Kidney capillary endothelial cell (primary cell): ENCODE results near the gene PHF2.

Experiments used
- DNase-seq: peaks from one replicate; pipeline ENCODE4 v3.0.0-alpha.2; 2018; ENCODE audit warnings: low spot score

PHF2 gene

GRCh38 chr9:93601063-93601462, 24.7 kb downstream of the PHF2 start:
- no peak for DNase-seq

GRCh38 chr9:93601666-93602065, 25.3 kb downstream of the PHF2 start:
- no peak for DNase-seq

DNA sequence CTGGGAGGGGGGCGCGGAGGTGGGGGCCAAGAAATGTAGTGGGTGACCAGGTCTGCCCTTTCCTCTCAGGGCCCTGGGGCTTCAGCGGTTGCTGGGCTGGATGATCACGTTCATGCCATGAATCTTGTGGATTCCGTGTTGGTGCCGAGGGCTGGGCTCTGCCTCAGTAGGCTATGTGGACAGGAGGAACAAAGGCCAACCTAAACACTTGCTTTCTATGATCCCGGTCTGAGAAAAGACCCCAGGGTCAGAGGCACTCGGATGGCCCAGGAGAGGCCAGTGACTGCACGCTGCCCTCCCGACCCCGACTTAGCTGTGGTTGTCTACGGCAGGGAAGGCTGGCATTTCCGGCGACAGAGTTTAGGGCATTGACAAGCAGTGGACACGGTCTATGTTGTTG, 26.6 kb downstream of the PHF2 start:
- no peak for DNase-seq

DNA sequence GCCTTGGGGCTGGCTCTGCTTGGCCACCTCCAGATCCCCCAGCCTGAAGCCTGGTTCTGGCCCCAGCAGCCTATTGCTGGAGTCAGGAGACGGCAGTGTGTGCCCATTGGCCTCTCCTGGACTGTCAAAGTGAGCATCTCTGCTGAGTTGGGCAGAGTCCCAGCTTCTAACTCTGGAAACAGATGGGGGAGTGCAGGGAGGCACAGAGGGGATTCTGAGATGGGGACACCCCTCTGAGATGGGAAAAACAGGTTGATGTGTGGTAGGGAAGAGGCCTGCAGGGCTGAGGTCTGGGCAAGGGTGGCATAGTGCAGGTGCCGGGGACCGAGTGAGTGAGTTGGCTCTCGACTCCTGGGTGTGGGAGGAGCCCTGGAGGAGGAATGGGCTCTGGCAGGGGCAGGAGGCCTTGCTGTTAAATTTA, 27.5 kb downstream of the PHF2 start:
- DNase-seq, result no peak

DNA sequence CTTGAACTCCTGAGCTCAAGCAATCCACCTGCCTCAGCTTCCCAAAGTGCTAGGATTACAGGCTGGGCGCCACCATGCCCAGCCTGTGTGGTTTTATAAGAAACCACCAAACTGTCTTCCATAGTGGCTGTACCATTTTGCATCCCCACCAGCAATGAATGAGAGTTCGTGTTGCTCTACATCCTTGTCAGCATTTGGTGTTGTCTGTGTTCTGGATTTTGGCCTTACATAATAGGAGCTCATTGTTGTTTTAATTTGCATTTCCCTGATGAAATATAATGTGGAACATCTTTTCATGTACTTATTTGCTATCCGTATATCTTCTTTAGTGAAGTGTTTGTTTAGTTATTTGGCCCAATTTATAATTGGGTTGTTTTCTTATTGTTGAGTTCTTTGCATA, 29.8 kb downstream of the PHF2 start:
- no peak for DNase-seq

DNA sequence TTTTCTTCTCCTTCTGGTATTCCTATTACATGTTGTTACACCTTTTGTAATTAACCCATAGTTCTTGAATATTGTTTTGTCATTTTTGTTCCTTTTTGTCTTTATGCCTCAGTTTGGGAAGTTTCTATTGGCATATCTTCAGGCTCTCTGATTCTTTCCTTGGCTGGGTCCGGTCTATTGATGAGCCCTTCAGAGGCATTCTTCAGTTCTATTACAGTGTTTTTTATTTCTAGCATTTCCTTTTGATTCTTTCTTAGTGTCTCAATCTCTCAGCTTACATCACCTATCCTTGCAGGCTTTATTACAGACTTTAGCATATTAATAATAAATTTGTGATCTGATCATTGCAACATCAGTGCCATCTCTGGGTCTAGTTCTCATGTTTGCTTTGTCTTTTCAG, 33.8 kb downstream of the PHF2 start:
- no peak for DNase-seq

DNA sequence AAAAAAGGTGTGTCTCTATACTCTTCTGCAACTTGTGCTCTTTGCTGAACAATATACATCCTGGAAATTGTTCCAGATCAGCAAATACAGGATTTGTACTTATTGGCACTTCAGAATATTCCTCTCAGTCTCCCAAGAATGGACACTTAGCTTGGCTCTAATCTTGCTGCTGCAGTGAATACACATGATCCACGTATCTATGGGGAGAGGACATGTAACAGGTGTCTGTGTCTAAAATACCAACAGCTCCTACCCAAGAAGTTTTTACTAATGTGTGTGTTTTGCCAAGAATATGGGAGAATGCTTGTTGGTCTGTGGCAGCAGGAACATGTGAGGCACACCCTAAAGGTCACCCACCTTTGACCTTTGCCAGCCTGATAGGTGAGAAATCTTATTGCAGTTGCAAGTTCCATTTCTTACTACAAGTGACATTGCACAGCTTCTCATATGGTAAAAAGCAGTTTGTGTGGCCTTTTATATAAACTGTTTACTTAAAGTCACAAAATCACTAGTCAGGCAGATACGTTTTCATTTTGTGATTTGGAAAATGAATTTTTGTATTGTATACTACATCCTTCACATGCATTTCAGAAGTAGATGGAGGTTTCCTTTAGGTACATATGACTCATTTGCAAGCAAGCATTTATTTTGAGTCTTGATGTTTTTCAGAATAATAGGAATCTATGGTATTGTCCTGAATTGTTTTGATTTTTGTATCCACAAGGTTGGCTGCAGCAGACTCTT, 35.8 kb downstream of the PHF2 start:
- no peak for DNase-seq

GRCh38 chr9:93612796-93613154, 36.4 kb downstream of the PHF2 start:
- peak; percentile 17 for DNase-seq

GRCh38 chr9:93613174-93613573, 36.8 kb downstream of the PHF2 start:
- DNase-seq, result no peak

GRCh38 chr9:93613791-93614190, 37.4 kb downstream of the PHF2 start:
- no peak for DNase-seq

DNA sequence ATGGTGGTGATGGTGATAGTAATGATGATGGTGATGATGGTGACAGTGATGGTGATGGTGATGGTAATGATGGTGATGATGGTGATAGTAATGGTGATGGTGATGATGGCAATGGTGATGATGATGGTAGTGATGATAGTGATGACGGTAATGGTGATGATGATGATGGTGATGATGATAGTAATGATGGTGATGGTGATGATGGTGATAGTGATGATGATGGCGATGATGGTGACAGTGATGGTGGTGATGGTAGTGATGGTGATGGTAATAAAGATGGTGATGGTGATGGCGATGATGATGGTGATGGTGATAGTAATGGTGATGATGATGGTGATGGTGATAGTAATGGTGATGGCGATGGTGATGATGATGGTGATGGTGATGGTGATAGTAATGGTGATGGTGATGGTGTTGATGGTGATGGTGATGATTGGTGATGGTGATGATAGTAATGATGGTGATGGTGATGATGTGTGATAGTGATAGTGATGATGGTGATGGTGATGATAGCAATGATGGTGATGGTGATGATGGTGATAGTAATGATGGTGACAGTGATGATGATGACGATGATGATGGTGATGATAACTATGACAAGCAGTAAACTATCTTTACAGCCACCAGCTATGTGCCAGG, 38.6 kb downstream of the PHF2 start:
- DNase-seq, result no peak

DNA sequence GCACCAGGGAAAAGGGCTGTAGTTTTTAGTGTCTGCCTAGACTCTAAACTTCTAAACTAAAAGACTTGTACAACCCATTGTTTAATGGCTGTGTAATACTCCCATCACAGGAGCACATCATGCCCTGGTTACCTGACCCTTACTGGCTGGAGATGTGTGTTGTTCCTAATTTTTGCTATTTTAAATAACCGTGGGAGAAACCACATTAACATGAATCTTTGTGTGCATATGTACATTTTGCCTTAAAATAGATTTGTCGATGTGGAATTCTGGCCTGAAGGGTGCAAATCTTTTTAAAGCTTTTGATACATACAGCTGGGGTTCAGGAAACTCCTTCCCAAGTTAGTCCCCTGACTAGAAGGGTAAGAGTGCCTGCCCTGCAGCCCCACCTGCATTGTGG, 39.7 kb downstream of the PHF2 start:
- no peak for DNase-seq

GRCh38 chr9:93617273-93617672, 40.9 kb downstream of the PHF2 start:
- no peak for DNase-seq

DNA sequence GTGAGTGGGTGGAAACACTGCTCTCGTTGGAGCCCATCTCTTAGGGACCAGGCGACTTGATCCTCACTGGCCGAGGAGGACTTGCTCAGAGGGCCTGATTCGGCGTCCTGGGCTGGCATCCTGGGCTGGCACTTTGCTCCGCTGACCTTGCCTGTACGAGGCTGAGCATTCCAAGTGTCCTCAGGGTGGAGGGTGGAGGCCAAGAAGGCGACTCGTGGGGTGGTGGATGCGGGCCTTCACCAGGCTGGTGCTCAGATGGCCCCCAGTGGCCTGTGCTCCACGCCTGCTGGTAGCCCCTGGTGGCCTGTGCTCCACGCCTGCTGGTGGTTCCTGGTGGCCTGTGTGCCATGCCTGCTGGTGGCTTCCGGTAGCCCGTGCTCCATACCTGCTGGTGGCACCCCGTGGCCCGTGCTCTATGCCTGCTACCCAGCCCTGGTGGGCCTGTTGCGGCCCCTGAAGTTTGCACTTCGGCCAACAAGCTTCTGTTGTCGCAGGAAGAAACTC, 42.9 kb downstream of the PHF2 start:
- no peak for DNase-seq

DNA sequence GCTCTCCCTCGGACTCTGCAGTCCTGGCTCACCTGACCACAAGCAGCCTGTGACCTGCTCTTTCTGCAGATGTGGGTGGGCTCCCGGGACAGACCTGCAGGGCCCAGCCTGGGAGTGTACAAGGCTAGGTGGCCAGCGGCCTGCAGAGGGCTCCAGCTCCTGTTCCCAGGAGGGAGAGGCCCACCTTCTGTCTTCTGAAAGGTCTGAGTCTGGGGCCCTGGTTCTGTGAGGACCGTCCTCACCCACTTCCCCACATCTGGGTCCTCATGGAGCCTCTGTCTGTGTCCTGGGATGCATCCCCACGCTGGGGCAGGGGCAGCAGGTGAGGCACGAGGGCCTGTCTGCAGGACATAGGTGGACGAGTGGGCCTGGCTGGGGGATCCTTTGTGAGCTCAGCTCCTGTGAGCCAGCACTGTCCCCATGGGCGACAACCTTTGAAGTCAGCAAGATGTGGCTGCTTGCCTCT, 43.7 kb downstream of the PHF2 start:
- DNase-seq, result no peak

DNA sequence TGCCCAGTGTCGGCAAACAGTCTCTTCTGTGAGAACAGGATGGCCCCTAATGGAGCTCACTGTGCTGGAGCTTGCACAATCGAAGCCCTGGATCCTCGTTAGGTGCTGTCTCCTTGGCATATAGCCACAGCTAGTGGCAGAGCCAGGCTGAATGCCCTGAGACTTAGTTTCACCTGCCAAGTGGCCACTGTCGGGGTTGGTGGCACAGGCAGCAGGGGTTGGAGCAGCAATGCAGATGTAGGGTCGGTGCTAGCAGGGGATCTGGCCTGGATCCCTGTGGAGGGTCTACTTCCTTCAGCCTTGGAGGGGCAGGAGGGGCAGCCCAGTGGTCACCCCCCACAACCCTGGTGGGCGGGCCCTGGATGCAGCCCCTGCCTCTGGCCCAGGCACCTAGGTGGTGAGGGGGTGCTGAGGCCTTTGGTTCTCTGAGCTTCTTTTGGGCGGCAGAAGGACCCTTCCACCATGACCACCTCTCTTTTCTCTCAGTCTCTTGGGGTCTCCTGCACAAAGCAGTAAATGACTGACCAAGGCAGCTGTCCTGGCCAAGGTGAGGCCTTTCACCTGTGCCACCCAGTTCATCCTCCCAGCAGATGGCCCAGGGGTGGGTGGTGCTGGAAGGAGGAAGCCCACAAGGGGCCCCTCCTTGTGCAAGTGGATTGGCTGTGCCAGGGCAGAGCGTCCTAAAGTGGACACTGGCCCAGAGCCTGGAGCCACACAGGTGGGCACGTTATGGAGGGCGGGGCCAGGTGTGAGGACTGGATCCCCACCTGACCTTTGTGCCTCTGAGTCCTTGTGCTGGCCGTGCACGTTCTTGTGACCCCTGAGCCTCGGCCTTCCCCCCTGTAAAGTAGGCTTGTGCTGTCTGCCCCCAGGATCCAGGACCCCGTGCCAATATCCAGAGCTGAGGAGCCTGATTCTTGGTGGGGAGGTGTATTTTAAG, 44.8 kb downstream of the PHF2 start:
- no peak for DNase-seq

DNA sequence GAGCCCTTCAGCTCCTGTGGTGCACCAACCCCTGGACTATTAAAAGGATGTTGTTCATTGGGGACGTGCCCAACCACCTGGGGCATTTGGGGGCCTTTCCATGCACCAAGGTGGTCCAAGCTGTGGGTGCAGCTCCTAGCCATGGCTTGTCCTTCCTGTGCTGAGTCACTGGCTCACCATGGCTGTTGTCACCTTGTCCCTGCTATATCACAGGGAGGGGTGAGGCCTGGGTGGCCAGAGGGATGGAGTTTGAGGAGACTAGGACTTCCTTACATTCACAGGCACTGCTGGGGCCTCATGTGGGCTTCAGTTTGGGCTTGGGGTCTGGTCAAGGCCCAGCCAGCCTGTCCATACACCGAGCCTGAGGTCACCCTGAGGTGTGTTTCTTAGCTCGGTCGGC, 45.5 kb downstream of the PHF2 start:
- DNase-seq, result no peak

DNA sequence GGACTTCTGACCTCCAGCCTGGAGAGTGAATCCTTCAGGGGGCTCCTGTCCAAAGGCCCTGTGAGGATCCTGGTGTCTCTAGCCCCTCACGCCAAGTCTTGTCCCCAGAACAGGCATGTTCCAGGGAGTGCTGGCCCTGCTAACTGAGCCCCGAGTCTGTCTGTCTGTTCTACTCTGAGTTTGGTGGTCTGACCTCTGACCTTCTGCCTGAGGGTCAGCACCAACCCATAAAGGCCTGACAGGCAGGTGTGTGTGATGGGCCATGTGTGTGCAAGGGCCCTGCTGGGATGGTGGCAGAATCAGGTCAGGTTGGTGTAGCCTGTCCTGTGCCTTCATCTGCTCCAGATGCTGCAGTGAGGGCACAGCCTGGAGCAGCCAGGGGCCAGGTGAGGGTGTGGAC, 46.3 kb downstream of the PHF2 start:
- no peak for DNase-seq

- DNase-seq, result no peak
Measured at GRCh38 chr9:93623753-93624152, 47.4 kb downstream of the PHF2 start.

DNA sequence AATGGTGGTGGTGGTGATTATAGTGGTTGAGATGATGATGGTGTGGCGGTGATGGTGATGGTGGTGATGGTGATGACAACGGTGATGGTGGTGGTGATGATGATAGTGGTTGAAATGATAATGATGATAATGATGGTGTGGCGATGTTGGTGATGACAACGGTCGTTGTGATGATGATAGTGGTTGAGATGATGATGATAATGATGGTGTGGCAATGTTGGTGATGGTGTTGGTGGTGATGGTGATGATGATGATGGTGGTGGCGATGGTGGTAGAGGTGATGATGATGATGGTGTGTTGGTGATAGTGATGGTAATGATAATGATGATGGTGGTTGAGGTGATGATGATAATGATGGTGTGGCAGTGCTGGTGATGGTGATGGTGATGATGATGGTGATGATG, 48.0 kb downstream of the PHF2 start:
- DNase-seq, result no peak

GRCh38 chr9:93624977-93625376, 48.6 kb downstream of the PHF2 start:
- no peak for DNase-seq

DNA sequence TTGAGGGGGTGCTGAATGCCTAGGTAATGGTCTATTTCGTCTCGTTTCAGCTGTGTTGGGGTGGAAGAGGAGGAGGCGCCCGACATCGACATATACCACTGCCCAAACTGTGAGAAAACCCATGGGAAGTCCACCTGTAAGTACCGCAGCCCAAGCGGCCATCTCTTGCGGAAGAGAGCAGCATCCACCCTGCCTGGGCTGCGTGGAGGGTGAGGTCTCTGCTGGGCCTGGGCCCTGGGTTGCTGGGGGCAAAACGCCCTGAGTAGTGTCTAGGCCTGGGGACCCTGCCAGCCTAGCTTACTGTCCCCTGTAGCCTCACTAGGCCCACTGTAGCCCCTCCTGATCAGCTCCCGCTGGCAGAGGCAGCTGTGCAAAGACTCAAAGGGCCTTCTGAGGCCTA, 53.5 kb downstream of the PHF2 start:
- DNase-seq, result no peak
